Right cardiac atrium (tissue), 5 donors: Measurements from ENCODE around the gene AGBL4. TPM values are rescaled to one million over a fixed set of nuclear protein-coding genes. Genes with fewer than 3 reads are reported as not detected.

Experiments used
- ATAC-seq, 2 donors: fragments of 200-7000 bp; cut with Tn5 transposase; one replicate each; pipeline versions ENCODE4 v1.8.0 to v1.9.1; 2020; ENCODE audit warnings: moderate library complexity in 2 of 2, mild to moderate bottlenecking in 1 of 2
- DNase-seq, 3 donors: peaks; one replicate each; pipeline ENCODE4 v3.0.0-alpha.2; 2020
- H3K27ac ChIP-seq: one replicate; pipeline ENCODE4 v1.5.1; 2013; ENCODE audit warnings: mild to moderate bottlenecking, low read length, control low read depth, moderate library complexity
- H3K27me3 ChIP-seq: one replicate; pipeline ENCODE4 v1.6.1; 2013; ENCODE audit not compliant: control insufficient read depth, insufficient read depth
- H3K4me1 ChIP-seq: one replicate; pipeline ENCODE4 v1.6.1; 2013; ENCODE audit warnings: low read length; ENCODE audit not compliant: control insufficient read depth, insufficient read depth
- H3K4me3 ChIP-seq: one replicate; pipeline ENCODE4 v1.5.1; 2013; ENCODE audit warnings: low read length, control low read depth
- H3K9me3 ChIP-seq: one replicate; pipeline ENCODE4 v1.6.1; 2013; ENCODE audit warnings: low read length; ENCODE audit not compliant: control insufficient read depth
- WGBS: extraction: QIAGEN DNeasy Blood & Tissue Kit; methylation state at CpG from one replicate; pipeline ENCODE4 v1.1.7; 2013; 5-methylcytosine and 5-hydroxymethylcytosine counted together
- intact Hi-C, 4 donors: fragments of 100-400 bp; cut with DNase I; formaldehyde crosslinking; loops; one replicate each; pipeline versions ENCODE4 v1.11.0 to v1.14.0; 2022 to 2023
- polyA plus RNA-seq: library from polyadenylated mRNA; stranded (reverse); fragments of 200-250 nt; gene quantifications from one replicate; pipeline ENCODE4 v1.2.3, GENCODE V29; 2013
- total RNA-seq, 4 donors: library from RNA; stranded (reverse); fragmentation: NEBNext Ultra II Directional; extraction: Animal tissue kit (Norgen Biotek cat#: 25700); gene quantifications; one replicate each; pipeline ENCODE4 v1.2.1, GENCODE V29; 2021
- donor health status: healthy with polysubstance abuse.
- donor health status: DM: no; HTN: yes; CAD: no.
- donor health status: DM: no; HTN: no; CAD: no.
- donor health status: DM: no; HTN: yes; CAD: no; lungs with severe emphysema.
- donor health status: DM: yes; HTN: yes; CAD: no.

Gene AGBL4
- total and polyA plus RNA-seq, 5 donors: 1.1 to 4.3 (median 4.0) TPM

DNA sequence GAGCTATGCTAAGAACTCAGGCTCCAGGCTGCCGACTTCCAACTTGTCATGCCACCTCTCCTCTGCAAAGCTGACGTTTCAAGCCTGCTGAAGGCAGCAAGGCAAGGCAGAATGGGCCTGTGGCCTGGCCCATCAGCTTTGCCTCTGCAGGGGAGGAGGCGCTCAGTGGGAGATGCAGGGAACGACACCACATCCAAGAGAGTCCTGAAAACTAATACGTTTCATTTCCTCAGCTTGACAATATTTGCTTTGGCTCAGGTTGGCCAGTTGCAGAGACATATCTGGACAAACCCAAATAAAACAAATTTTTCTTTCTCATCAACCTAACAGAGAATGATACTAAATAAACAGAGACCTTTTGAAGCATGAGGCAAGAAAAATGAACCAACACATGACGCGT lies 1282.4 kb downstream of the AGBL4 start:
- no peak overlapping the region for H3K4me3 ChIP-seq
- ATAC-seq: no peak
- WGBS: 81% methylated on average over 7 of the region's 7 CpGs
- no peaks in the 10 kb centered on the region for H3K4me1 ChIP-seq
- intact Hi-C loops: no loop called here
- no peak overlapping the region for H3K27ac ChIP-seq
- no peak for DNase-seq
- no peaks in the 10 kb centered on the region for H3K27me3 ChIP-seq
- no peaks in the 10 kb centered on the region for H3K9me3 ChIP-seq

DNA sequence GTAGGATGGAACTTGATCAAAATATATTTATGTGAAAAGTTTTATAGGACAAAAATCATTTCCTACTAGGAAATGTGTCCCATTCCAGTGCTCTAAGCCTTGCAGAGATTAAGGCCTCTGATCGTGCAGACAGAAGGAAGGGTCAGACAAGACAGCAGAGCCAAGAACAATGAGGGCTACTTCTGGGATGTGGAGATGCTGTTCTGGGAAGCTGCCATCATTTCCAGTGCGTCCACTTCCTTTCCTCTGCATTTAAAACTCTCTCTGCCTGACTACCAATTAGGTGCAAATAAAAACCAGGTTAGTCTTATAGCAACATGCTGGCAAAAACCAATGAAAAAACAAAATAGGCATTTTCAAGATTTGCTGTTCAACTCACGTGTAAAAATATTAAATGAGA lies 1283.1 kb downstream of the AGBL4 start:
- ATAC-seq: no peak
- intact Hi-C loops: no loop called here
- Histone ChIP-seq H3K9me3 (no peaks in the 10 kb centered on the region), H3K4me3 (no peak overlapping the region), H3K27ac (no peak overlapping the region), H3K27me3 (no peaks in the 10 kb centered on the region), H3K4me1 (no peaks in the 10 kb centered on the region)
- 59% methylated on average over 3 of the region's 3 CpGs for WGBS
- DNase-seq: no peak

DNA sequence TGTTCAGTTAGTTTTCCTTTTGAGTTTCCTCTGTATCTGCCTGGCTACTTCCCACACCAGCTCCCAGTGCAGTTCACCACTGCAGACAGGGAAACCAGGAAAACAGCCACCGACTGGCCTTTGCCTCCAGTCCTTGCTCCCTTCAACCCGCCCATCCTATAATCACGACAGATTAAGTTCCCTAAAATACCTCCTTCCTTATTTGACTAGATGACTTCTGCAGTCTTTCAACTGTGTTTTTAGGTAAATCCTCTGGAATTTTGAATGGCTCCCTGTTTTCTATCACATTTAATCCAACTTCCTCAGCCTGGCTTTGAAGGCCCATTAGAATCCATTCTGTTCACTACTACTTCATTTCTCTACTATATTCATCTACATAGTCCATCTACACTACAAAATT lies 1284.7 kb downstream of the AGBL4 start:
- H3K9me3 ChIP-seq: no peaks in the 10 kb centered on the region
- H3K4me1 ChIP-seq: no peaks in the 10 kb centered on the region
- ATAC-seq: no peak
- 60% methylated on average over 3 of the region's 3 CpGs for WGBS
- no peaks in the 10 kb centered on the region for H3K27me3 ChIP-seq
- no peak overlapping the region for H3K27ac ChIP-seq
- no peak overlapping the region for H3K4me3 ChIP-seq
- intact Hi-C loops: no loop called here
- no peak for DNase-seq

DNA sequence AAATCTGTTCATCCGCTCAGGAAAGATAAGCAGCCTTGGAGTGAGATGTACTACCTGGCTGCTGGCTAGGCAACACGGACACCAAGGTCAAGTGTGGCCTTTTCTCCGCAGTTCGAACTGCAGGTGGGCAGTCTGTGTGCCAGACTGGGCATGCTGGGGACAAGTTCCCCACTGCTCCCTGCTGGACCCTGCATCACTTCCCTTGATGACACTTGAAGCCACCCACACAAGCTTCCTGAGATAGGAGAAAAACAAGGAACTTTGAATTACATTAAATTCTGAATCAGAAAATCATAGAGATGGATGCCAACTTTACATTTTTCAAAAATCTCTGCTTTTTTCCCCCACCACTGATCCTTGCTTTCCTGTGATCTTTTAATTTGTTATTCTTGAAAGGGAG lies 1285.4 kb downstream of the AGBL4 start:
- H3K27me3 ChIP-seq: no peaks in the 10 kb centered on the region
- no peaks in the 10 kb centered on the region for H3K4me1 ChIP-seq
- WGBS: 95% methylated on average over 4 of the region's 4 CpGs
- no peaks in the 10 kb centered on the region for H3K9me3 ChIP-seq
- ATAC-seq (no peak), DNase-seq (no peak)
- H3K27ac ChIP-seq: no peak overlapping the region
- intact Hi-C loops: no loop called here
- no peak overlapping the region for H3K4me3 ChIP-seq

DNA sequence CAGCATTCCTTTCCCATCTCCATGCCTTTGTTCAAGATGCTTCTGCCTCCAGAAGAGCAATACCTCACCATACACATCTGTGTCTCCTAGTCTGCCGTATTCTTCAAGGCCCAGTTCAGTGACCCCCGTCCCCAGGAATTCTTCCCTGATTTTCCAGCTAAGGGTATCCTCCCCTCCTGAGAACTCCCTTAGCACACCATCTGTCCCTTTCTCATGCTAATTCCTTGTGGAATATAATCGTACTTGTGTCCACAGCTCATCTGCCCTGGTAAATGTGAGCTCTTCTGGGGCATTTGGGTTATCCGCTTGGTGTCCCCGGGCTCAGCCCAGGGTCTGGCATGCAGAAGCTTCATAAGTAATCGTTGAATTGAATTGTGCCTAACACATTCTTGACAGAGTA lies 1288.0 kb downstream of the AGBL4 start:
- Histone ChIP-seq H3K27me3 (no peaks in the 10 kb centered on the region), H3K4me1 (no peaks in the 10 kb centered on the region), H3K9me3 (no peaks in the 10 kb centered on the region), H3K27ac (no peak overlapping the region), H3K4me3 (no peak overlapping the region)
- DNase-seq (no peak), ATAC-seq (no peak)
- WGBS: 91% methylated on average over 6 of the region's 6 CpGs
- intact Hi-C loops: no loop called here

DNA sequence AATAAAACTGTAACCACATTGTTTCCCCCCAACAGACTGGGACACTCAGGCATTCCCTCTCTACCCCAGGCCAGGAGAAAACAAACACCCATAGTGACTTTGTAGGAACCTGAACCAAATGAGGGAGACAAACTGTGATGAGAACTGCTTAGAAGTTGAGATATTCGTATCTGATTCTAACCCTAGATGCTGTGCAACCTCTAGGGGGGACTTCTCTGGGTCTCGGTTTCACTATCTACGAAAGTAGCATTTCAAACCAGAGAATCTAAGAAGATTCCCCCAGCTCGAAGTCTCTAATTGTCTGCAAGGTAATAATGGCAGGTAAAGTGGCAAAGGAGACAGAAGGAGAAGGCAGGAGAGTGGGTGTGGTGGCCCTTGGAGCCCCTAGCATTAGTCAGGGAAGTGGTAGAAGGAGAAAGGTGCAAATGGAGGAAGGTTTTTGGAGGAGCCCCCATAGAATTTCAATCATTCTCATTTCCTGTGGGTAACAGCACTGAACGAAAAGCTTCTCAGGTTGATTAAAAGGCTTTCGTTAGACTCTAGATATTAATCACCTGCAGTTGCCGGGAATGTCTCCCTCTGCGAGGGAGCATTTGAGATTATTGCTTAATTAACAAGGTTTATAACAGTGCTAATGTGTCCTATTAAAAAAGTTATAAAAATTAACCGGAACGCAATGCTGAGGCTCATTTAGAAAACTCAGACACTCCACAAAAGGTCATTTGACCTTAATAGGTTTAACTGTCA lies 1293.4 kb downstream of the AGBL4 start:
- no peaks in the 10 kb centered on the region for H3K4me1 ChIP-seq
- ATAC-seq: no peak
- intact Hi-C loops: no loop called here
- WGBS: 82% methylated on average over 10 of the region's 10 CpGs
- H3K27ac ChIP-seq: no peak overlapping the region
- H3K9me3 ChIP-seq: no peaks in the 10 kb centered on the region
- no peaks in the 10 kb centered on the region for H3K27me3 ChIP-seq
- H3K4me3 ChIP-seq: no peak overlapping the region
- no peak for DNase-seq

DNA sequence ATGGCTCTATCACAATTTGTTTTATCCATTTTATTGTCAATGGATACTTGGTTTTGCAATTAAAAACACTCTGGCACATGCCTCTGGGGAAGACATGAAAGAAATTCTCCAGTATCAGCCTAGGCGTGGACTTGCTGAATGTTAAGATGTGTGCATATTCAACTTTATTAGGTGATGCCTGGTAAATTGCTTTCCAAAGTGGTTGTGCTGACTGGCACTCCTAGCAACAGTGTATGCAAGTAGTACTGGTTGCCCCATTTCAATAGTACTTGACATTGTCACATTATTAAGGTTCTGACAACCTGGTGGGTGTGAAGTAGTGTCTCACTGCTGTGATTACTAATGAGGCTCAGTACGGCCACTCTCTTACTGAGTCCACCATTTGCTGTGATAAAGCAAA lies 1295.2 kb downstream of the AGBL4 start:
- Histone ChIP-seq H3K27me3 (no peaks in the 10 kb centered on the region), H3K4me1 (no peaks in the 10 kb centered on the region), H3K27ac (no peak overlapping the region), H3K9me3 (no peaks in the 10 kb centered on the region), H3K4me3 (no peak overlapping the region)
- DNase-seq (no peak), ATAC-seq (no peak)
- WGBS: 92% methylated on average over 2 of the region's 2 CpGs
- intact Hi-C loops: no loop called here

DNA sequence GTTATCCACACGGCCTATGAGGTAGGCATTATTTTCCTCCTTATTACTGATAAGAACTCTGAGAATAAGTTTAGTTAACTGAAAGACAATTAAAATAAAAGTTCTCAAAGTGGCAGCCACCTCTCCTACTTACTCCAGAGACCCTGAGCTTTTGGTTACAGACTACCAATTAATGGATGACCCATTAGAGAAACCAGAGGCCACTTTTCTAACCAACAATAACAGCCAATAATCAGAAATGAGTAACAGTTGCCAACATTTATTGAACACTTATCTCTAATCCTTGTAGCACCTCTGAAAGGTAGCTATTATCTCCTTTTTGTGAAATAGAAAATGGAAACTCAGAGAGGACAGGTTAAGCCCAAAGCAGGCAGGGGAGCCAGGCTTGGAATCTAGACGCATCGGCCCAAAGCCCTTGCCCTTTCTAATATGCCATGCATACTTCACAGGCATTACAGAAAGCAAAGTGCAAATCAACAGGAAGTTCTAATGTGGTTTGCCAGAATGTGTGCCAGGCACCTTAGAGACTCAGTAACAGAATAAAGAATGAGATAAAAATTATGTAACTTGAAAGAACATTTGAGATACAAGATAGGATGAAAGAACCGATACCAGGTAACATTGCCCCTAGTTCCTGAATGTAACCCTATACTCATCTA lies 1297.1 kb downstream of the AGBL4 start:
- DNase-seq (no peak), ATAC-seq (no peak)
- H3K4me3 ChIP-seq: no peak overlapping the region
- WGBS: 94% methylated on average over 4 of the region's 4 CpGs
- H3K27ac ChIP-seq: no peak overlapping the region
- H3K4me1 ChIP-seq: no peaks in the 10 kb centered on the region
- intact Hi-C loops: no loop called here
- H3K9me3 ChIP-seq: no peaks in the 10 kb centered on the region
- no peaks in the 10 kb centered on the region for H3K27me3 ChIP-seq

DNA sequence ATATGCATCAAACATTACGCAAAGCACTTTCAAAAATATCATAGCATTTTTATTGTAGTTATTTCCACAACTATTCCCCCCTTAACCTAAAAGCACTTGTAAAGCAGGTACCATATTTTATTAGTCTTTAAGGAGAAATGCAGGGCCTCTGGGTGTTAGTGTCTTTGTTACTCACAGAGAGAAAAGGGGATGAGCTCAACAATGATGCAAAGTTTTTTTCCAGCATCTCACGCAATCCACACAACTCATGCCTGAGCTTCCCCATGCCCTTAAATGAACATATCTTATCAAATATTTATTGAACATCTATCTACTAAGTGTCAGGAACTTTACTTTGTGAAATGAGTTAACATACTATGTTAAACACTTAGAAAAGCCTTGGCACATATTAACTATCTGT lies 1297.6 kb downstream of the AGBL4 start:
- 97% methylated on average over 2 of the region's 2 CpGs for WGBS
- intact Hi-C loops: no loop called here
- H3K4me1 ChIP-seq: no peaks in the 10 kb centered on the region
- DNase-seq (no peak), ATAC-seq (no peak)
- H3K27me3 ChIP-seq: no peaks in the 10 kb centered on the region
- no peak overlapping the region for H3K27ac ChIP-seq
- no peaks in the 10 kb centered on the region for H3K9me3 ChIP-seq
- no peak overlapping the region for H3K4me3 ChIP-seq

DNA sequence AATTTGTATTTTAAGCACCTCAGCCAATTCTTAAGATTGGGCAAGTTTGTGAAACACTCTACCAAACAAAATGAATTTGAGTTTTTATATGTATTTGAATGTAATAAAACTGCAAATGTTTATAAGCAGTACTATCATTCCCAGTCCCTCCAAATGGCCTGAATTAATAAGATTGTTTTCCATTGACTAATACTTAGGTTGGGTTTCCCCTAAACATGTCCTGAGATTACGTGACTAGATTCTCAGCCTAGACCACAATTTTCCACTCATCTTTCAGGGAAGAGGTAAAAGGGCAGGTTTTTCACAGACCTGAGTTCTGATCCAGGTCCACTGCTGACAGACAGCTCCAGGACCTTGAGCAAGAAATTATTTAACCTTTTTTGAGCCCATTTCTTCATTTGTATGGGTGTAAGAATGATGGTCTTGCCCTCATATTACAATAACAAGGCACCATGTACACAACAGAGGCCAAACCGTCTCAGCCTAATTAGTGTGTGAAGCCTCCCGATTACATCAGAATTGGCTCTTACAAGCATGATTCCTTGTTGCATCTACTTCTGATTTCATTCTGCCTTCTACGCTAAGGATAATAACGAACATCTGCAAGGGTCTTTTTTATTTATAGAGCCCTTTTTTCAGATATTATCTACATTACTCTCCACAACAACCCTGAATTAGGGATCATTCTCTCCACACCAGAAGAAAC lies 1298.3 kb downstream of the AGBL4 start:
- no peak overlapping the region for H3K27ac ChIP-seq
- ATAC-seq: no peak
- no peaks in the 10 kb centered on the region for H3K4me1 ChIP-seq

DNA sequence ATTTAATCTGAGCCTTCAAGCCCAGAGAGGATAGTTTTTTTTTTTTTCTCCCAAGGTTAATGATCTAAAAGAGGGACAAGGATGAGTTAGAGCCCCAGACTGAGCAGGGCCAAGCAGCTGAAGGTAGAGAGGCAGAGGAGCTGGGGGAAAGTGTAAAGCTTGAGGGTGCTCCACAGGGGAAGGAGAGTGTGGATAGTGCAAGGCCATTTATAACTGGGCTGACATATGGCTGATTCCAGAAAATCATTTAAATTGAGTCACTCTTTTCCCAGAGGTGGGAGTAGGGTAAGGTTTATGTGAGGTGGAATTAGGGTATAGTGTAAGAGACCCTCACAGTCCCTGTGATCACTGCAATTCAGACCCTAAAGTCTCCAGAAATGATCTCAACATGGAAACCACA lies 1302.8 kb downstream of the AGBL4 start:
- H3K4me1 ChIP-seq: no peaks in the 10 kb centered on the region
- DNase-seq (no peak), ATAC-seq (no peak)
- no peaks in the 10 kb centered on the region for H3K9me3 ChIP-seq
- H3K4me3 ChIP-seq: no peak overlapping the region
- intact Hi-C loops: no loop called here
- no peaks in the 10 kb centered on the region for H3K27me3 ChIP-seq
- no peak overlapping the region for H3K27ac ChIP-seq

More for the DNA sequence above, 1298.3 kb downstream of the AGBL4 start:
- DNase-seq: no peak
- Histone ChIP-seq H3K9me3 (no peaks in the 10 kb centered on the region), H3K27me3 (no peaks in the 10 kb centered on the region), H3K4me3 (no peak overlapping the region)
- 81% methylated on average over 5 of the region's 5 CpGs for WGBS
- intact Hi-C loops: no loop called here
